ENCODE data around the gene COL24A1.
"Not testable (repeated sequence)": the region's sequence is repeated elsewhere in the genome, so short reads cannot be mapped to it uniquely, and the experiment has no call there.

Gene COL24A1

GRCh38 chr1:85884372-85885035, 272.1 kb downstream of the COL24A1 start:
- DNase-seq: no peak

GRCh38 chr1:85867189-85867588, 289.4 kb downstream of the COL24A1 start:
- no peak for DNase-seq

- no peak for DNase-seq
These were observed 291.4 kb downstream of the COL24A1 start for GRCh38 chr1:85865213-85865612.

- DNase-seq: no peak
These were observed 291.8 kb downstream of the COL24A1 start for GRCh38 chr1:85864727-85865126.

- not testable (repeated sequence) for DNase-seq
These were observed 292.9 kb downstream of the COL24A1 start for GRCh38 chr1:85863639-85864038.

- no peak for DNase-seq
These were observed 294.1 kb downstream of the COL24A1 start for GRCh38 chr1:85862456-85862855.

GRCh38 chr1:85857991-85858390, 298.6 kb downstream of the COL24A1 start:
- DNase-seq: no peak

GRCh38 chr1:85850238-85850637, 306.3 kb downstream of the COL24A1 start:
- no peak for DNase-seq

- no peak for DNase-seq
These were observed 306.9 kb downstream of the COL24A1 start for GRCh38 chr1:85849660-85850059.

- no peak for DNase-seq
These were observed 309.2 kb downstream of the COL24A1 start for GRCh38 chr1:85847356-85847755.

GRCh38 chr1:85846706-85847105, 309.9 kb downstream of the COL24A1 start:
- DNase-seq: no peak

- DNase-seq: no peak
These were observed 317.1 kb downstream of the COL24A1 start for GRCh38 chr1:85839459-85839858.

- peak; percentile 5 for DNase-seq
These were observed 318.3 kb downstream of the COL24A1 start for GRCh38 chr1:85838238-85838637.

GRCh38 chr1:85836736-85837135, 319.8 kb downstream of the COL24A1 start:
- no peak for DNase-seq

GRCh38 chr1:85833165-85833564, 323.4 kb downstream of the COL24A1 start:
- DNase-seq: not testable (repeated sequence)

GRCh38 chr1:85830837-85831236, 325.7 kb downstream of the COL24A1 start:
- no peak for DNase-seq

GRCh38 chr1:85824066-85824840, 332.3 kb downstream of the COL24A1 start:
- DNase-seq: no peak

- no peak for DNase-seq
These were observed 333.9 kb downstream of the COL24A1 start for GRCh38 chr1:85822696-85823095.

- no peak for DNase-seq
These were observed 338.2 kb downstream of the COL24A1 start for GRCh38 chr1:85818371-85818770.

GRCh38 chr1:85816606-85817005, 340.0 kb downstream of the COL24A1 start:
- DNase-seq: no peak

- DNase-seq: no peak
These were observed 340.7 kb downstream of the COL24A1 start for GRCh38 chr1:85815906-85816305.

- DNase-seq: no peak
These were observed 350.2 kb downstream of the COL24A1 start for GRCh38 chr1:85806236-85806965.

- no peak for DNase-seq
These were observed 355.1 kb downstream of the COL24A1 start for GRCh38 chr1:85801520-85801919.

GRCh38 chr1:85799737-85800136, 356.8 kb downstream of the COL24A1 start:
- no peak for DNase-seq

All from suppressor macrophage treated with lipopolysaccharide for 4 hours (primary cell).